SIG-M5 treated with dmso at 0.1 percent for 504 hours (cell line): ENCODE results near the gene DCAF7.
A peak's percentile ranks its signal among the peaks of the same experiment; 100 is the strongest.

Experiments
- DNase-seq: peaks from one replicate; lab custom pipeline; 2025; ENCODE audit not compliant: unreplicated experiment; lab: John Stamatoyannopoulos, UW

The DCAF7 gene

DNA sequence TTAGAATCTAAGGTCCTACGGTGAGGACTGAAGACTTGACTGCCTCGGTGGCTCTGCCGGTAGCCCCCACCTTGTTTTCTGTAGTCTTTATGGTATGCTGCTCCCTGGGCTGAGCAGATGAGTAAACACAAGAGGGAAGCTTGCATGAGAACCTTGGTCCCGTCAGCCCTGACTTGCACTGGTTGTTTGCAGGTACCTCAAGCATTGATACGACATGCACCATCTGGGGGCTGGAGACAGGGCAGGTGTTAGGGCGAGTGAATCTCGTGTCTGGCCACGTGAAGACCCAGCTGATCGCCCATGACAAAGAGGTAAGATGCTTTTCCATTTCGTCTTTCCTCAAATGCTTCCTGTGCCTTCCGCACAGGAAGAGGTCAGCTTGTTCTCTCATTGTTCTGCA, 29.4 kb downstream of the DCAF7 start:
- peak; percentile 34 for DNase-seq

DNA sequence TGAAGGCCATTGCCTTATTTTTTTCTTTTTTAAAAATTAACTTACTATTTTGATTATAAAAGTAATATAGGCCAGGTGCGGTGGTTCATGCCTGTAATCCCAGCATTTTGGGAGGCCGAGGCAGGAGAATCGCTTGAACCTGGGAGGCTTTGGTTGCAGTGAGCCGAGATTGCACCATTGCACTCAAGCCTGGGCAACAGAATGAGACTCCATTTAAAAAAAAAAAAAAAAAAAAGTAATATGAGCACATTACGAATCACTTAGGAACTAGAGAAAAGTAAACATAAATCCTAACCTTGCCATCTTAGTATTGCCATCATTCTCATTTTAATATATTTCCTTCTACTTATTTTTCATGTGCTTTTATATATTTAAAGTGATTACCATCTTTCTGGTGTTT, 37.5 kb downstream of the DCAF7 start:
- no peak for DNase-seq

- no peak for DNase-seq
Observed at GRCh38 chr17:63588797-63589196, 38.5 kb downstream of the DCAF7 start.

DNA sequence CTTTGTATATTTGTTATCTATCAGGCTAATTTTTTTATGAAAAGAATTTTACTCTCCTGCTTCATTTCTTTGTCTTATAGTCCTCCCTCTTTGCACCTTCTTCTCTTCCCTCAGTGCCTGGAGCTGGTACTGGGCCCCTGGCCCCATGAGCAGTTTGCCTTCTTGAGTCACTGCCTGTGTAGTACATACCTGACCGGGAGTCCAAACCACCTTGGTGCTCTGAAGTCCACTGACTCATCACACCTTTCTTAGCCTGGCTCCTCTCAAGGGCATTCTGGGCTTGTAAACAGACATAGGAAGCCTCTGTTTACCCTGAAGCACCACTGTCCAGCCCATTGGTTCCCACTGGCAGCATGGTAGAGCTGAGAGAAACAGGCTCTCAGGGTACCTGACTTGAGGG, 39.4 kb downstream of the DCAF7 start:
- no peak for DNase-seq

DNA sequence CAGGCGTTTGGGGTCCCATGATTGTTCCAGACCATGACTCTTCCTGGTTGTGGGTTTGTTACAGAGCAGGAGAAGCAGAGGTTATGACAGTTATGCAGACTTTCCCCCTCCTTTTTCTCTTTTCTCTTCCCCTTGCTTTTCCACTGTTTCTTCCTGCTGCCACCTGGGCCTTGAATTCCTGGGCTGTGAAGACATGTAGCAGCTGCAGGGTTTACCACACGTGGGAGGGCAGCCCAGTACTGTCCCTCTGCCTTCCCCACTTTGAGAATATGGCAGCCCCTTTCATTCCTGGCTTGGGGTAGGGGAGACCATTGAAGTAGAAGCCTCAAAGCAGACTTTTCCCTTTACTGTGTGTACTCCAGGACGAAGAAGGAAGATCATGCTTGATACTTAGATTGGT, 42.5 kb downstream of the DCAF7 start:
- DNase-seq = no peak

DNA sequence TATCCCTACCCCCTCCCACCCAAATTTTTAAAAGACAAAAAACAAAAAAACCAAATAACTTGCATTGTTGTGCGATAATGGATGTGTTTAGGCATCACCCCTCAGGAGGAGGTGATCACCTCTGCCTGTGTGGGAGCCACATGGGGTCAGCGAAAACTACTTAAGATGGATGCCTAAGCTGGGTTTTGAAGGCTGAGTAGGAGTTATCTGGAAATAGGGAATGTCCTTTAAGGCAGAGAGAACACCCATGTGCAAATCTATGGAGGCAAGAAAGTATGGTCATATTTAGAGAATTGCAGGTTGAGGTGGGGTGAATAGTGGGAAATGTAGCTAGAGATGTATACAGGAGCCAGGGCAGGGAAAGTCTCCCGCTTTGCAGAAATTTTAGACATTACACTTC, 44.9 kb downstream of the DCAF7 start:
- no peak for DNase-seq

DNA sequence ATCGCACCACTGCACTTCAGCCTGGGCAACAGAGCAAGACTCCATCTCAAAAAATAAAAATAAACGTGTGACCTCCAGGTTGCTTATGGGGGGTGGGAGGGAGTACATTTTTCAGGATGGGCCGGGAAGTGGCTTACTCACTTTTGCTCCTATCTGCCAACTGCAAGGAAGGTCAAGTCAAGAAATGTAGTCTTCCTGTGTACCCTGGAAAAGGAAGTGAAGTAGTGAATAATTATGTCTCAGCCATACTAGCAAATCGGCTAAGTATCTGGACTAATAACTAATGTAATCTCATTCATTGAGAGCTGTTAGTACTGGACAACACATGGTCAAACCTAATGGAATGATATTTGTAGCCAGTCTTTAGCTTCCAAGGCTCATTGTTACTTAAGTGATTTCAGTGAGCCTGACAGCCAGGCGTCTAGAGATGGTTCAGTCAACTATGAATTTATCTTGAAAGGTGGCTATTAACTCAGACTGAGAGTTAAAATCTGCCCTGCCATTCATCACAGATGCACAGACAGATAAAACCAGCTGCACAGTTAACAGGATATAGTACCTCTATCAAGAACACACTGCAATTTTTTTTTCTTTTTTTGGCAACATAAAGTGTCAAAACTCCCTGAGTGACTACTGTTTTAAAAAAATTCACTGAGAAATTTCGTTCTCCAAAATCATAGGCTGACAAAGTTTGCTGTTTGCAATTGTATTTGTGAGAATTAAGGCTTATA, 46.7 kb downstream of the DCAF7 start:
- DNase-seq = no peak

DNA sequence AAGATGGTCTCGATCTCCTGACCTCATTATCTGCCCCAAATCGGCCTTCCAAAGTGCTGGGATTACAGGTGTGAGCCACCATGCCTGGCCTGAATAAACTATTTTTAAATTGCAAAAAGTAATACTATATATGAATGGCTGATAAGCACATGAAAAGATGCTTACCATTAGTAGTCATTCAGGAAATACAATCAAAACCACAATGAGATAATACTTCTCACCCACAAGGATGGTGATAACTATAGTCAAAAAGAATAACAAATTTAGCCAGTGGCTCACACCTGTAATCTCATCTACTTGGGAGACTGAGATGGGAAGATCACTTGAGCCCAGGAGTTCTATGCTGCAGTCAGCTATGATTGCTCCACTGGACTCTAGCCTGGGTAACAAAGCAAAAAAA, 48.0 kb downstream of the DCAF7 start:
- DNase-seq = no peak

DNA sequence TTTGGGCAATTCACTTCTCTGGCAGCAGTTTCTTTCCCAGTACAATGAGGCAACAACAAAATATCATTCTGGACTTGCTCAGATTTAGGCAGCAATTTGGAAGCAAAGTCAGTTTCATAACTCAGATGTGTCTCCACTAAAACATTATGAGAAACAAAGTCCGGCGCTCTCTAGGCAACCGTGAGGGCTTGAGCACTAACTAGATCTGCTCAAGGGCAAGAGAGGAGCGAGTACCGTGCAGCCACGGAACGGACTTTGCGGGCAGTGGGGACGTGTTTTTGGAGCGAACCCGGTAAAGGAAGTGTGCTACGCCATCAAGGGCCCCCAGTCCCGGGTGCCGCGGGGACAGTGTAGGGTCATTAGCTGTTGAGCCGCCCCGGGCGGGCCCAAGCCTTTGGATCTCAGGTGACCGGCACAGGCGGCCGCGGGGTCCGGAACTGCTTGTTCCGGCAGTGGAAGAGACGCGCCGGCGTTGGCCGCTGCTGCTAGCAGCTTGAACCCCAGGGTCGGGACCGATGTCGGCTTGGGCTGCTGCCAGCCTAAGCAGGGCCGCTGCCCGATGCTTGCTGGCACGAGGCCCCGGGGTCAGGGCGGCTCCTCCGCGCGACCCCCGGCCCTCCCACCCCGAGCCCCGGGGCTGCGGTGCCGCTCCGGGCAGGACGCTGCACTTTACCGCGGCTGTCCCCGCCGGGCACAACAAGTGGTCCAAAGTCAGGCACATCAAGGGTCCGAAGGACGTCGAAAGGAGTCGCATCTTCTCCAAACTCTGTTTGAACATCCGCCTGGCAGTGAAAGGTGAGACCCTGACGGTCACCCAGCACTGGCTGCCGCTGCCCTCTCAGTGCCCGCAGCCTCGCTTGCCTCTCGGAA, 50.5 kb downstream of the DCAF7 start, which contains the start of gene TACO1:
Gene TACO1 (plus strand): TSS at position 327 of the 870 bp plus-strand sequence. CDS start 189 bp downstream, at position 516.
- peak; percentile 87 for DNase-seq

GRCh38 chr17:63601439-63602371, 51.4 kb downstream of the DCAF7 start:
- no peak for DNase-seq

GRCh38 chr17:63609816-63610573, 59.7 kb downstream of the DCAF7 start:
- DNase-seq = no peak

DNA sequence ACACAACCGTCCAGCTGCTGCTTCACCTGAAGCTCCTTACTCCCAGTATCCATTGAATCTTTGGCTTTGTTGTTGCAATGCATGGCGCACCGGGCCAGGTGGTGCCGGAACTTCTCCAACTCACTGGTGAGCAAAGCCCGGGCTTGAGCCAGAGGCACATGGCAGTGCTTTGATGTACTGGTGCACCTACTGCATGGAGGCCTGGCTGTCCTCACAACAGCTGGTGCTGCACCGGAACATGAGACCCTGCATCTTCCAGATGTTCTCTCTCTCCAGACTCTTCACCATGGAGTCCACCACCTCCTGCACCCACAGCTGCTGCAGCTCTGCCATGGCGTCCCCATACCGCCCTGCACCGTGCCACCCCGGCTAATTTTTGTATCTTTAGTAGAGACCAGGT, 60.6 kb downstream of the DCAF7 start:
- no peak for DNase-seq

- no peak for DNase-seq
Observed at GRCh38 chr17:63611354-63611753, 61.1 kb downstream of the DCAF7 start.

- DNase-seq = no peak
Observed at GRCh38 chr17:63613663-63614062, 63.4 kb downstream of the DCAF7 start.

DNA sequence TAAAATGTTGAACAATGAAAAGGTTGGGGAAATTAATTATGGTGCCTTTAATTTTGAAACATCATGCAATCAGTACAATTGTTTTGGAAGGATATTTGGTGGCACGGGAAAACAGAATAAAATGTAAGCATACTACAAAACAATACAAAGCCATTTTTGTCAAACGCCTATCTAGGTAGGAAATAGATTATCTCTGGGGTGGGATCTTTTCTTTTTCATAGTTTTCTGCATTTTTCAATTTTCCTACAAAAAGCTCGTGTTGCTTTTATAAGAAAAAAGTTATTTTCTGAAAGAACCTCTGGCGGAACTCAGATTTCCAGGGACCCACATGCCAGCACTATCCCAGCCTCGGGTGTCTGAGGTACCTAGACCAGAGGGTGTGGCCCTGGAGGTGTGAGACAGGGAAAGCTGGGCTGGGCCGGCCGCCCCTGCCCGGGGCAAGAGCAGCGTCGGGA, 71.0 kb downstream of the DCAF7 start:
- DNase-seq = no peak

DNA sequence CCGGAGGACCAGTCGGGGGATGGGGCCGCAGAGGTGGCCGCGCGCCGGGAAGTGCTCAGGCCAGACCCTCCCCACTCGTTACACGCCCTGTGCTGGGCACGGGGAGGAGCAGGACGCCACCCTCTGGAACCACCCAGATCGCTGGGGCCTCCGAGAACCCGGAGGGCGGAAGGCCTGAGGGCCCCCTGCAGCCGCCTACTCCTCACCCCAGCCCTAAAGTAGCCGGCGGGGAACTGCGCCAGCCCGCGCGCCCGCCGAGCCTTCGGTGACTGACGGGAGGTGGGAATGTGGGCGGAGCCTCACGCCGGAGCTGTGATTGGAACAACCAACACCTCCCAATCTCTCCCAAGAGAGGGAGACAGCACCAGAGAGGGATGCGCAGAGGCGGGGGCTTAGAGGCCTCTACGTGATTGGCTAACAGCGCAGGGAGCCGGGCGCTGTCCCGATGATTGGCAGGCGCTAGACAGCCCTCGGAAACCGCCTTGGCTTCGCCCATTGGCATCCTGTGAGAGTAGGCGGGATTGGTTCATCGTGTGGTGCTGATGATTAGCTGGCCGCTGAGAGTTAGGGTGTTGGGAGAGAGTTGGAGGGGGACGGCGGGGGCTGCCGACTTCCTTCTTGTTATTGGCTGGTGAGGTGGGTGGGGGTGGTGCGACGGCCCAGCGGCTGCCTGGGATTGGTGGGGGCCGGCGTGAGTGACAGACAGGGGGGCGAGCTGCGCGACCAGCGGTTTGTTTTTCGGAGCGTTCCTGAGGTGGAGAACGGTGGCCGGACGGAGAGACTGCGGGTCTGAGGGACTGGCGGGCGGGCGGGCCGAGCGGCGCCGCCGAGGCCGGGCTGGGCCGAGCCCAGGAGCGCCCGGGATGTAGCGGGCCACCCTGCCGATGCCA, 71.7 kb downstream of the DCAF7 start, which contains the start of gene MAP3K3:
Gene MAP3K3 (plus strand): TSS at position 734 of the 890 bp plus-strand sequence. CDS start 343 bp downstream, outside the sequence.
- DNase-seq = peak; percentile 100

- DNase-seq = peak; percentile 62
Observed at GRCh38 chr17:63622574-63623390, 72.5 kb downstream of the DCAF7 start.

DNA sequence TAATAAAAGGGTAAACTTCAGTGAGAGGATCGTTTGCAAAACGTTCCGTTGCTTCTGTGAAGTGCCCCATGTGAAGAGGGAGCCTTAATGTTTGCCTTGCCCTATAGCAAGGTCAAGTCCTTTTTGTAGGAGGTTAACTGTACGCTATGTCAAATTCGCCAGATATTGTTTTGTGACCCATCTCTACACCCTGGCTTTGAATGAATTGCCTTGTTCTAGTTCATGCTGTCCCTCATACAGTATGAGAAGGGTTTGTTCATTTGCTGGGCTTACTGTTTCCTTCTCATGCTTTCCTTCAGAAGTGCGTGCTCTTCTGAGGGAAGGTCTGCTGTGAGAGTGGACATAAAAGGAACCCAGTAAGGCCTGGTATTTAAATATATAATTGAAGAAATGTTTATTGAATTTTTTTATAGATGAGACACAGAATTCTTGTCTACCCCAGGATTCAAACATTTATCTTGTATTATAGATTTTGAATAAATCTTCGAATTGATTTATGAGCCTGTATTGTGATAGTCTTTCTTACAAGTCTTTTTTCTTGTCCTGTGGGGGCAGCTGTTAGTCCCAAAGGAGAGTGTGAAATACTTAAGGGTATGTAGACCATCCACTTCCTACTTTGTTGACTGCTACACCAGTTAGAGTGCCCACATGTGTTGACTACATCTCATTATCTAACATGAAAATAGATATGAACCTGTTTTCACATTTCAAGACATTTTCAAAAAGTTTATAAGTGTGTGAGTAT, 73.7 kb downstream of the DCAF7 start:
- no peak for DNase-seq
